ENCODE measurements around the gene GJB4.

GJB4 gene

GRCh38 chr1:34778381-34778780 lies 18.8 kb downstream of the GJB4 start:
- DNase-seq, result no peak

GRCh38 chr1:34779005-34779404 lies 19.5 kb downstream of the GJB4 start:
- DNase-seq, result no peak

DNA sequence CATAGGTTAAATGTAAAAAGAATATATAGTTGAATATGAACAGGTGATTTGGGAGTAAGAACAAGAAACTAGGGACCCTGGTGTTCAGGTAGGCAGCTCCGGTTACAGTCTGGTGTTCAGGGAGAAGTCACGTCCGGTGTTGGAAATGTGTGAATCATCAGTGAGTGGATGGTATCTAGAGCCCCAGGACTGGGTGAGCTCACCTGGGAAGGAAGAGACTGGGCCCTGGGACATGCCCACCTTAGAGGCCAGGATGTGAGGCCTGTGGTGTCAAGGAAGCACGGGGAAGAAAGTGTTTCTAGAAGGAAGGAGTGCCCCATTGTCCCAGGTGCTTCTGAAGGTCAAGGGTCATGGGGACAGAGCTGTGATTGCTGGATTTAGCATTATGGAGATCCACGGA lies 20.0 kb downstream of the GJB4 start:
- DNase-seq, result no peak

GRCh38 chr1:34779962-34780361 lies 20.4 kb downstream of the GJB4 start:
- no peak for DNase-seq

DNA sequence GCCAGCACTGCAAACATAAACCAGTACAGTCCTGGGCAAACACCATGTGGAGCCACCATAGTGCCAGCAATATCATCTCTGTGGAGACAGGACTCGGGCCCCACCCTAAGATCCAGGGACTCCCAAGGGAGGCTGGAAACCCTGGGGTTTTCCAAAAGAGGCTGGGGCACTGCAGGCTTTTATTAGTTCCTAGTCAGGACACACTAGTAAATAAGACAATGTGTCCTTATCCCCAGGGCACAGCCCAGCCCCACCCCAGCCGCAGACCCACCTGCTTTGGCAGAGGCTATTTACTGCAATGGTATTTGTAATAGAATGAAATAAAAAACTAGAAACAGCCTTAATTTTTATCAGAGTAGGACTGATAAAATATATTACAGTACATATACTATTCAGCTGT lies 21.0 kb downstream of the GJB4 start:
- no peak for DNase-seq

GRCh38 chr1:34781071-34781843 lies 21.7 kb downstream of the GJB4 start, which contains the start of gene GJB3:
Gene GJB3, plus strand, starts transcription at chr1:34781214. Its CDS starts 3,549 bp downstream, at chr1:34784763.
- DNase-seq, result no peak

DNA sequence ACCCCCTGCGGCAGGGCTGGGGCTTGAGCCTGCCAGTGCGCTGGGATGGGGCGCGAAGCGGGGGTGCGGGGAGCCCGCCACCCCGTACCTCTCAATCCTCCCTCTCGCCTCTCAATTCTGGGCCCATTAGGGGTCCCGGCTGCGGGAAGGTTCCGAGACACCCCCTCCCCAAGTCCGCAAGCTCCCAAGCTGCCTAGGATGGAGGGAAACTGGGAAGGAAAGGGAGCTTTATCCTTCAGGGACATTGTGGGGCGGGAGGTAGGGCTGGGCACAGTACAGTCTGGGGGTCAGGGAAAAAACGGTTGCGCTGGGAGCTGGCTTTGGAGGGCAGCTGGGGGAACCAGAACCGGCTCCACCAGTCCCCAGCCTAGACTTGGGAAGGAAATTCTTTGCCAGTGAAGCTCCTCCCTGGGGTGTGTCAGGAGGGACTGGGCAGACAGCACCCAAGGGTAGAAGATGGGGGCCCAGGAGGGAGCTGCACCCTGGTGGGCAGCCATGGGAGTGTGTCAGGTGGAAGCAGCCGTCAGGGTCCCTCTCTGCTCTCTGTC lies 22.4 kb downstream of the GJB4 start:
- DNase-seq, result no peak

GRCh38 chr1:34784751-34785221 lies 25.2 kb downstream of the GJB4 start:
- no peak for DNase-seq

DNA sequence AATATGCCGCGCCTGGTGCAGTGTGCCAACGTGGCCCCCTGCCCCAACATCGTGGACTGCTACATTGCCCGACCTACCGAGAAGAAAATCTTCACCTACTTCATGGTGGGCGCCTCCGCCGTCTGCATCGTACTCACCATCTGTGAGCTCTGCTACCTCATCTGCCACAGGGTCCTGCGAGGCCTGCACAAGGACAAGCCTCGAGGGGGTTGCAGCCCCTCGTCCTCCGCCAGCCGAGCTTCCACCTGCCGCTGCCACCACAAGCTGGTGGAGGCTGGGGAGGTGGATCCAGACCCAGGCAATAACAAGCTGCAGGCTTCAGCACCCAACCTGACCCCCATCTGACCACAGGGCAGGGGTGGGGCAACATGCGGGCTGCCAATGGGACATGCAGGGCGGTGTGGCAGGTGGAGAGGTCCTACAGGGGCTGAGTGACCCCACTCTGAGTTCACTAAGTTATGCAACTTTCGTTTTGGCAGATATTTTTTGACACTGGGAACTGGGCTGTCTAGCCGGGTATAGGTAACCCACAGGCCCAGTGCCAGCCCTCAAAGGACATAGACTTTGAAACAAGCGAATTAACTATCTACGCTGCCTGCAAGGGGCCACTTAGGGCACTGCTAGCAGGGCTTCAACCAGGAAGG lies 25.8 kb downstream of the GJB4 start:
- DNase-seq, result no peak

GRCh38 chr1:34785875-34786470 lies 26.4 kb downstream of the GJB4 start:
- DNase-seq, result no peak

GRCh38 chr1:34786521-34787325 lies 27.2 kb downstream of the GJB4 start:
- DNase-seq, result peak; percentile 58

DNA sequence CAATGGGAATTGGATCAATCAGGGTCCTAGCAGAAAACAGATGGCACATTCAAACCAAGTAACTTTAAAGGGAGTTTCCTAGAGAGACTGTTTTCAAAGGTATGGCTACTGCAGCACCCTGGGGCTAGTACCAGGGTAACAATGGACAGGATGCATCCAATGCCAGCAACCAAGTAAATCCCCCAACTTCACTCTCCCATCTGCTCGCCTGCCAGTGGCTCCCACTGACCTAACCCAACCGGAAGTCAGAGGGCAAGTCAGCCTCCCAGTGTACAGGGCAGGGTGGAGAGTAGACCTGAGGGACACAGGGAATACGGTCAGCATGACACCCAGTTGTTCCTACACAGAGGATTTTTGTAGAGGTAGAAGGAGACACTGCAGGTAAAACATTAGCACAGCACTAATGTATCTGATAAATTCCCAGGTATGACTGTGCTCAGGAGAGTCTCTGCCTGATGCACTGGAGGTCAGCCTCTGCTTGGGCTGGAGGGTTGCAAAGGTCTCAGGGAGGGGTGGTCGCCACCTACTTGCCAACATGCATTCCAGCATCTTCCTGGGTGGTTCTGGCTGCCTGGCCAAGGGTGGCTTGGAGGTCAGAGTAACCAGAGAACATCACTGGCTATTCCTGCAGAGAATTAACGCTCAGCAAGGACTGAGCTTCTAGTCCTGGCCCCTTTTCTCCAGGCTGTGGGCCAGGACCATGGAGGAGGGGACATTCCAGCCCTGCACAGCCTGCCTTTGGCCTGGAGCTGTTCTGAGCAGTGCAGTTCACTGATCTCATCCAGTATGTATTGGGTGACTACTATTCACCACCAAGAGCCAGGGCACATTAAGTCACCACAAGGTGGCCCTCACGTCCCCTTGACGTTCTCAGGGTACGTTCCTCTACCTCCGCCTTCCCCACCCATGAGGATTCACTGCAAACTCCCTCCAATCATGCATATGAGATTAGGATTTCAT lies 28.2 kb downstream of the GJB4 start:
- DNase-seq, result no peak

GRCh38 chr1:34790985-34791384 lies 31.4 kb downstream of the GJB4 start:
- no peak for DNase-seq

- no peak for DNase-seq
Observed at GRCh38 chr1:34792424-34792823, 32.9 kb downstream of the GJB4 start.

GRCh38 chr1:34792868-34793727 lies 33.6 kb downstream of the GJB4 start, which contains the start of gene GJA4:
Gene GJA4, plus strand, starts transcription at chr1:34792999. Its CDS starts 1,215 bp downstream, at chr1:34794214.
- no peak for DNase-seq

GRCh38 chr1:34794001-34794789 lies 34.7 kb downstream of the GJB4 start:
- DNase-seq, result no peak

- no peak for DNase-seq
Observed at GRCh38 chr1:34794790-34795180, 35.2 kb downstream of the GJB4 start.

DNA sequence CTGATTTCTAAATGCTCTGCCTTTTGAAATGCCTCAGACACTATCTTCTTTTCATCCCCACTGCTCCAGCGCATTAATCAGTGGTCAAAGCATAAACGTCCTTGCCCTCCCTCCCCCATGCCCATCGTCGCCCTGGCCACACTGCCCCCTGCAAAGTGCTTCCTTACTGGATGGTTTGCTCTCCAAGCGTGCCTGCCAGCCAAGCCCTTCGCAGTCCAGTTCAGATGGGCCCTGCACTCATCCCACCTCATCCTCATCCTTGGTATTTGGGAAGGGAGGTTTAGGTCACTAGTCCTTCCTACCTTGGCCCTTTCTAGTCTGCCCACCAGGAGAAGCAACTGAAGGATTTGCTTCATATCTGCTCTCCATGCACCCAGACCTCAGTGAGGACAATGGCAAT lies 36.4 kb downstream of the GJB4 start:
- no peak for DNase-seq

DNA sequence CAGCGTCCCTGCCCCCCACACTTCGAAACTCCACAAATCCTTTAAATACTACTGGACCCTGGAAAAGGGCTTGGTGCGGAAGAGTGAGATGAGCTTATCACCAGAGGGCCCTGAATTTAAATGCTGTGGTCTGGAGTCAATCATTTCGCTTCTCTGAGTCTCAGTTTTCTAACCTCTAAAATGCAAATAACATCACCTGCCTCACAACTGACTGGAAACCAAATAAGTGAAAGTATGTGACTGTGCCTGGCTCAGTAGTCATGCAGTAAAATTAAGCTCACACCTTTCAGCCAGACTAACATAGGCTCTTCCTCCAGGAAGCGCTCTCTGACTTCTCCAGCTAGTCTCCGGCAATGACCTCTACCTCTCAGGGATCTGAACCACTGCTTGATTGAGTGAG lies 37.5 kb downstream of the GJB4 start:
- DNase-seq, result no peak

DNA sequence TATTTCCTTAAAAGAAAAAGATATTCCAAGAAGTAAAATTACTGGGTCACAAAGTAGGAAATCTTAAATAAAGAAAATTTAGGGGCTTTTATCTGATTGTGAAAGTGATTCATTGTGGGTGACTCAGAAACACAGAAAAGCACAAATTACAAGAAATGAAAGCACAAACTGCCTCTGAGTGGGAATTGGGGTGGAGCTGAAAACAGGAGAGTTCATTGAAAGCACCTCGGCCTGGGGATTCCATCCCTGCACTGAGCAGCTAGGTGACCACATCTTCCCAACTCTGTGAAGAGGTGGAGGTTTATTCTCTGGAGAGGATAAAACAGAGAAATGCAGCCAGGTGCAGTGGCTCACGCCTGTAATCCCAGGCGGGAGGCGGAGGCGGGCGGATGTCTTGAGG lies 40.7 kb downstream of the GJB4 start:
- DNase-seq, result no peak

All from fibroblast of upper back skin (primary cell).